ENCODE measurements around the gene CRYM. TPM values are rescaled to one million over a fixed set of nuclear protein-coding genes. Genes with fewer than 3 reads are reported as not detected.
"Not testable (repeated sequence)": the region's sequence is repeated elsewhere in the genome, so short reads cannot be mapped to it uniquely, and the experiment has no call there.

CRYM gene
- total RNA-seq = not detected in 2 replicates

GRCh38 chr16:21277927-21278706, at the start of gene CRYM:
Gene CRYM (minus strand): TSS chr16:21278290. CDS start chr16:21278251, 39 bp downstream.
- intact Hi-C loops (cut with micrococcal nuclease) = loop anchor here (1.0 kb wide), 1 partner anchor 90 kb away; no protein-coding TSS in a partner anchor
- peak within 1 kb of the TSS; percentile 27 for H3K4me3 Mint-ChIP-seq (ENCODE audit: low read depth)
- peaks cover 61% of the 10 kb centered on the region for H3K27me3 Mint-ChIP-seq (ENCODE audit: low read depth)
- no peaks in the 10 kb centered on the region for H3K36me3 Mint-ChIP-seq (ENCODE audit: low read depth)
- H3K27ac Mint-ChIP-seq = no peak within 1 kb of the TSS
- peak; percentile 20 for DNase-seq (ENCODE audit: low spot score)
- H3K9me3 Mint-ChIP-seq = no peaks in the 10 kb centered on the region
- peaks cover 3% of the 10 kb centered on the region for H3K4me1 Mint-ChIP-seq (ENCODE audit: low read depth)

- DNase-seq (ENCODE audit: low spot score) = no peak
- peaks cover 8% of the 10 kb centered on the region for H3K27me3 Mint-ChIP-seq (ENCODE audit: low read depth)
- peaks cover 5% of the 10 kb centered on the region for H3K9me3 Mint-ChIP-seq
- no peak overlapping the region for H3K27ac Mint-ChIP-seq
- H3K4me1 Mint-ChIP-seq (ENCODE audit: low read depth) = no peaks in the 10 kb centered on the region
- intact Hi-C loops (cut with micrococcal nuclease) = no loop called here
- H3K4me3 Mint-ChIP-seq (ENCODE audit: low read depth) = no peak overlapping the region
- no peaks in the 10 kb centered on the region for H3K36me3 Mint-ChIP-seq (ENCODE audit: low read depth)
Observed at GRCh38 chr16:21327046-21327445, 49.0 kb upstream of the CRYM start.

- Mint-ChIP-seq H3K27me3 (ENCODE audit: low read depth) (peaks cover 6% of the 10 kb centered on the region), H3K36me3 (ENCODE audit: low read depth) (no peaks in the 10 kb centered on the region), H3K4me1 (ENCODE audit: low read depth) (no peaks in the 10 kb centered on the region), H3K27ac (no peak overlapping the region), H3K4me3 (ENCODE audit: low read depth) (no peak overlapping the region), H3K9me3 (peaks cover 5% of the 10 kb centered on the region)
- no peak for DNase-seq (ENCODE audit: low spot score)
- intact Hi-C loops (cut with micrococcal nuclease) = no loop called here
Observed at GRCh38 chr16:21326459-21326858, 48.4 kb upstream of the CRYM start.

GRCh38 chr16:21324267-21324666, 46.2 kb upstream of the CRYM start:
- no peak for DNase-seq (ENCODE audit: low spot score)
- H3K27ac Mint-ChIP-seq = no peak overlapping the region

GRCh38 chr16:21322251-21322650, 44.2 kb upstream of the CRYM start:
- H3K36me3 Mint-ChIP-seq (ENCODE audit: low read depth); H3K27me3 Mint-ChIP-seq (ENCODE audit: low read depth); H3K4me1 Mint-ChIP-seq (ENCODE audit: low read depth); H3K27ac Mint-ChIP-seq; H3K9me3 Mint-ChIP-seq; H3K4me3 Mint-ChIP-seq (ENCODE audit: low read depth); intact Hi-C loops (cut with micrococcal nuclease); DNase-seq (ENCODE audit: low spot score): not testable (repeated sequence)

More at GRCh38 chr16:21324267-21324666, 46.2 kb upstream of the CRYM start:
- intact Hi-C loops (cut with micrococcal nuclease) = no loop called here
- Mint-ChIP-seq H3K9me3 (peaks cover 5% of the 10 kb centered on the region), H3K4me1 (ENCODE audit: low read depth) (no peaks in the 10 kb centered on the region), H3K4me3 (ENCODE audit: low read depth) (no peak overlapping the region), H3K36me3 (ENCODE audit: low read depth) (no peaks in the 10 kb centered on the region), H3K27me3 (ENCODE audit: low read depth) (peaks cover 10% of the 10 kb centered on the region)

- Mint-ChIP-seq H3K27me3 (ENCODE audit: low read depth) (peaks cover 8% of the 10 kb centered on the region), H3K9me3 (no peaks in the 10 kb centered on the region), H3K4me3 (ENCODE audit: low read depth) (no peak overlapping the region), H3K36me3 (ENCODE audit: low read depth) (no peaks in the 10 kb centered on the region), H3K4me1 (ENCODE audit: low read depth) (no peaks in the 10 kb centered on the region), H3K27ac (no peak overlapping the region)
- DNase-seq (ENCODE audit: low spot score) = no peak
- intact Hi-C loops (cut with micrococcal nuclease) = no loop called here
Observed at GRCh38 chr16:21321736-21322135, 43.6 kb upstream of the CRYM start.

- intact Hi-C loops (cut with micrococcal nuclease) = no loop called here
- H3K36me3 Mint-ChIP-seq (ENCODE audit: low read depth) = no peaks in the 10 kb centered on the region
- H3K27me3 Mint-ChIP-seq (ENCODE audit: low read depth) = peaks cover 15% of the 10 kb centered on the region
- no peaks in the 10 kb centered on the region for H3K9me3 Mint-ChIP-seq
- H3K4me3 Mint-ChIP-seq (ENCODE audit: low read depth) = no peak overlapping the region
- no peak overlapping the region for H3K27ac Mint-ChIP-seq
- no peaks in the 10 kb centered on the region for H3K4me1 Mint-ChIP-seq (ENCODE audit: low read depth)
- no peak for DNase-seq (ENCODE audit: low spot score)
Observed at GRCh38 chr16:21314339-21314738, 36.2 kb upstream of the CRYM start.

- H3K4me1 Mint-ChIP-seq (ENCODE audit: low read depth); DNase-seq (ENCODE audit: low spot score); intact Hi-C loops (cut with micrococcal nuclease); H3K4me3 Mint-ChIP-seq (ENCODE audit: low read depth); H3K27ac Mint-ChIP-seq; H3K9me3 Mint-ChIP-seq; H3K36me3 Mint-ChIP-seq (ENCODE audit: low read depth): not testable (repeated sequence)
- H3K27me3 Mint-ChIP-seq (ENCODE audit: low read depth) = peaks cover 14% of the 10 kb centered on the region
Observed at GRCh38 chr16:21312863-21313372, 34.8 kb upstream of the CRYM start.

- H3K9me3 Mint-ChIP-seq; H3K27ac Mint-ChIP-seq; intact Hi-C loops (cut with micrococcal nuclease); H3K4me1 Mint-ChIP-seq (ENCODE audit: low read depth); DNase-seq (ENCODE audit: low spot score); H3K36me3 Mint-ChIP-seq (ENCODE audit: low read depth); H3K4me3 Mint-ChIP-seq (ENCODE audit: low read depth): not testable (repeated sequence)
- H3K27me3 Mint-ChIP-seq (ENCODE audit: low read depth) = peaks cover 15% of the 10 kb centered on the region
Observed at GRCh38 chr16:21312046-21312445, 34.0 kb upstream of the CRYM start.

GRCh38 chr16:21306712-21307111, 28.6 kb upstream of the CRYM start:
- H3K36me3 Mint-ChIP-seq (ENCODE audit: low read depth); H3K4me1 Mint-ChIP-seq (ENCODE audit: low read depth); H3K9me3 Mint-ChIP-seq; H3K4me3 Mint-ChIP-seq (ENCODE audit: low read depth); DNase-seq (ENCODE audit: low spot score); intact Hi-C loops (cut with micrococcal nuclease); H3K27ac Mint-ChIP-seq: not testable (repeated sequence)
- peaks cover 36% of the 10 kb centered on the region for H3K27me3 Mint-ChIP-seq (ENCODE audit: low read depth)

GRCh38 chr16:21302898-21303528, 24.9 kb upstream of the CRYM start:
- intact Hi-C loops (cut with micrococcal nuclease) = loop anchor here (5.0 kb wide), 1 partner anchor 116 kb away; no protein-coding TSS in a partner anchor
- Mint-ChIP-seq H3K4me1 (ENCODE audit: low read depth) (peaks cover 19% of the 10 kb centered on the region), H3K27ac (no peak overlapping the region), H3K4me3 (ENCODE audit: low read depth) (no peak overlapping the region), H3K36me3 (ENCODE audit: low read depth) (no peaks in the 10 kb centered on the region), H3K9me3 (no peaks in the 10 kb centered on the region), H3K27me3 (ENCODE audit: low read depth) (peaks cover 41% of the 10 kb centered on the region)
- no peak for DNase-seq (ENCODE audit: low spot score)

- Mint-ChIP-seq H3K27ac (no peak overlapping the region), H3K4me1 (ENCODE audit: low read depth) (peaks cover 19% of the 10 kb centered on the region), H3K36me3 (ENCODE audit: low read depth) (no peaks in the 10 kb centered on the region), H3K9me3 (no peaks in the 10 kb centered on the region), H3K27me3 (ENCODE audit: low read depth) (peaks cover 43% of the 10 kb centered on the region), H3K4me3 (ENCODE audit: low read depth) (no peak overlapping the region)
- intact Hi-C loops (cut with micrococcal nuclease) = loop anchor here (5.0 kb wide), 1 partner anchor 115 kb away; no protein-coding TSS in a partner anchor
- no peak for DNase-seq (ENCODE audit: low spot score)
Observed at GRCh38 chr16:21302454-21302853, 24.4 kb upstream of the CRYM start.

- DNase-seq (ENCODE audit: low spot score) = no peak
- H3K27me3 Mint-ChIP-seq (ENCODE audit: low read depth) = peaks cover 41% of the 10 kb centered on the region
- H3K4me1 Mint-ChIP-seq (ENCODE audit: low read depth) = peaks cover 19% of the 10 kb centered on the region
- no peak overlapping the region for H3K27ac Mint-ChIP-seq
- intact Hi-C loops (cut with micrococcal nuclease) = loop anchor here (5.0 kb wide), 1 partner anchor 115 kb away; no protein-coding TSS in a partner anchor
- H3K4me3 Mint-ChIP-seq (ENCODE audit: low read depth) = peak overlapping the region; percentile 89
- H3K36me3 Mint-ChIP-seq (ENCODE audit: low read depth) = no peaks in the 10 kb centered on the region
- no peaks in the 10 kb centered on the region for H3K9me3 Mint-ChIP-seq
Observed at GRCh38 chr16:21301895-21302291, 23.8 kb upstream of the CRYM start.

Data from activated T-helper 2 cell treated with anti-CD3 and anti-CD28 coated beads, Interferon-gamma antibody, Interleukin-2, Interleukin-4, amounts not matched to agents 10 μg/mL and 5 μg/mL and 100 μg/mL, durations not matched to agents 14 hours and 24 hours and 36 hours (primary cell).